ENCODE results near the gene RARRES1. TPM values are rescaled to one million over a fixed set of nuclear protein-coding genes. Genes with fewer than 3 reads are reported as not detected.

RARRES1 gene
- total RNA-seq, 1 experiment from 2014 or later = 0.35 TPM

- peaks cover 22% of the 10 kb centered on the region for H3K4me1 Mint-ChIP-seq
- TF ChIP-seq ZNF219 (CRISPR knock-in tag; IDR thresholded peaks at IDR 0.05; ENCODE audit: borderline replicate concordance) = no peak
- TF ChIP-seq, protein P1, sequence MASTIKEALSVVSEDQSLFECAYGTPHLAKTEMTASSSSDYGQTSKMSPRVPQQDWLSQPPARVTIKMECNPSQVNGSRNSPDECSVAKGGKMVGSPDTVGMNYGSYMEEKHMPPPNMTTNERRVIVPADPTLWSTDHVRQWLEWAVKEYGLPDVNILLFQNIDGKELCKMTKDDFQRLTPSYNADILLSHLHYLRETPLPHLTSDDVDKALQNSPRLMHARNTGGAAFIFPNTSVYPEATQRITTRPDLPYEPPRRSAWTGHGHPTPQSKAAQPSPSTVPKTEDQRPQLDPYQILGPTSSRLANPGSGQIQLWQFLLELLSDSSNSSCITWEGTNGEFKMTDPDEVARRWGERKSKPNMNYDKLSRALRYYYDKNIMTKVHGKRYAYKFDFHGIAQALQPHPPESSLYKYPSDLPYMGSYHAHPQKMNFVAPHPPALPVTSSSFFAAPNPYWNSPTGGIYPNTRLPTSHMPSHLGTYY (CRISPR knock-in tag; IDR thresholded peaks at IDR 0.05) = no peak
- TF ChIP-seq, protein P2, sequence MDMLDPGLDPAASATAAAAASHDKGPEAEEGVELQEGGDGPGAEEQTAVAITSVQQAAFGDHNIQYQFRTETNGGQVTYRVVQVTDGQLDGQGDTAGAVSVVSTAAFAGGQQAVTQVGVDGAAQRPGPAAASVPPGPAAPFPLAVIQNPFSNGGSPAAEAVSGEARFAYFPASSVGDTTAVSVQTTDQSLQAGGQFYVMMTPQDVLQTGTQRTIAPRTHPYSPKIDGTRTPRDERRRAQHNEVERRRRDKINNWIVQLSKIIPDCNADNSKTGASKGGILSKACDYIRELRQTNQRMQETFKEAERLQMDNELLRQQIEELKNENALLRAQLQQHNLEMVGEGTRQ (CRISPR knock-in tag; IDR thresholded peaks at IDR 0.05) = no peak
- TF ChIP-seq ZNF317 (CRISPR knock-in tag; IDR thresholded peaks at IDR 0.05; ENCODE audit: borderline replicate concordance, low read depth) = no peak
- no peak for TF ChIP-seq ZNF416 (CRISPR knock-in tag; IDR thresholded peaks at IDR 0.05)
- no peak for TF ChIP-seq NFATC4 (CRISPR knock-in tag; IDR thresholded peaks at IDR 0.05)
- no peak for TF ChIP-seq ATF2 (CRISPR knock-in tag; IDR thresholded peaks at IDR 0.05; ENCODE audit: borderline replicate concordance, low read depth)
- TF ChIP-seq ZNF532 (CRISPR knock-in tag; IDR thresholded peaks at IDR 0.05; ENCODE audit: borderline replicate concordance) = no peak
- TF ChIP-seq KAT7 (CRISPR knock-in tag; IDR thresholded peaks at IDR 0.05; ENCODE audit: borderline replicate concordance) = no peak
- TF ChIP-seq ZNF396 (CRISPR knock-in tag; IDR thresholded peaks at IDR 0.05; ENCODE audit: borderline replicate concordance) = no peak
- TF ChIP-seq GRHL2 (CRISPR knock-in tag; IDR thresholded peaks at IDR 0.05; ENCODE audit: insufficient replicate concordance, severe bottlenecking) = no peak
- no peak for TF ChIP-seq ZNF138 (CRISPR knock-in tag; conservative IDR thresholded peaks at IDR 0.05)
- TF ChIP-seq, protein P3, sequence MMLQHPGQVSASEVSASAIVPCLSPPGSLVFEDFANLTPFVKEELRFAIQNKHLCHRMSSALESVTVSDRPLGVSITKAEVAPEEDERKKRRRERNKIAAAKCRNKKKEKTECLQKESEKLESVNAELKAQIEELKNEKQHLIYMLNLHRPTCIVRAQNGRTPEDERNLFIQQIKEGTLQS (CRISPR knock-in tag; conservative IDR thresholded peaks at IDR 0.05) = no peak
- no peak for TF ChIP-seq ZNF423 (CRISPR knock-in tag; IDR thresholded peaks at IDR 0.05)
- no peak for TF ChIP-seq ZNF232 (CRISPR knock-in tag; IDR thresholded peaks at IDR 0.05)
- no peak for TF ChIP-seq FOXP1 (CRISPR knock-in tag; IDR thresholded peaks at IDR 0.05; ENCODE audit: borderline replicate concordance)
- TF ChIP-seq, protein P4, sequence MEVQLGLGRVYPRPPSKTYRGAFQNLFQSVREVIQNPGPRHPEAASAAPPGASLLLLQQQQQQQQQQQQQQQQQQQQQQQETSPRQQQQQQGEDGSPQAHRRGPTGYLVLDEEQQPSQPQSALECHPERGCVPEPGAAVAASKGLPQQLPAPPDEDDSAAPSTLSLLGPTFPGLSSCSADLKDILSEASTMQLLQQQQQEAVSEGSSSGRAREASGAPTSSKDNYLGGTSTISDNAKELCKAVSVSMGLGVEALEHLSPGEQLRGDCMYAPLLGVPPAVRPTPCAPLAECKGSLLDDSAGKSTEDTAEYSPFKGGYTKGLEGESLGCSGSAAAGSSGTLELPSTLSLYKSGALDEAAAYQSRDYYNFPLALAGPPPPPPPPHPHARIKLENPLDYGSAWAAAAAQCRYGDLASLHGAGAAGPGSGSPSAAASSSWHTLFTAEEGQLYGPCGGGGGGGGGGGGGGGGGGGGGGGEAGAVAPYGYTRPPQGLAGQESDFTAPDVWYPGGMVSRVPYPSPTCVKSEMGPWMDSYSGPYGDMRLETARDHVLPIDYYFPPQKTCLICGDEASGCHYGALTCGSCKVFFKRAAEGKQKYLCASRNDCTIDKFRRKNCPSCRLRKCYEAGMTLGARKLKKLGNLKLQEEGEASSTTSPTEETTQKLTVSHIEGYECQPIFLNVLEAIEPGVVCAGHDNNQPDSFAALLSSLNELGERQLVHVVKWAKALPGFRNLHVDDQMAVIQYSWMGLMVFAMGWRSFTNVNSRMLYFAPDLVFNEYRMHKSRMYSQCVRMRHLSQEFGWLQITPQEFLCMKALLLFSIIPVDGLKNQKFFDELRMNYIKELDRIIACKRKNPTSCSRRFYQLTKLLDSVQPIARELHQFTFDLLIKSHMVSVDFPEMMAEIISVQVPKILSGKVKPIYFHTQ (CRISPR knock-in tag; IDR thresholded peaks at IDR 0.05) = no peak
- H3K27ac Mint-ChIP-seq = no peak overlapping the region
- H3K9me3 Mint-ChIP-seq = no peaks in the 10 kb centered on the region
- no peak for ATAC-seq
- no peak for DNase-seq (ENCODE audit: low spot score)
- peaks cover 11% of the 10 kb centered on the region; the same call in 1 of the 2 replicates for H3K36me3 Mint-ChIP-seq
- ChIA-PET POLR2A (no interaction called here), CTCF (no interaction called here)
- H3K4me3 Mint-ChIP-seq = no peak overlapping the region
- H3K27me3 Mint-ChIP-seq (ENCODE audit: low read depth) = no peaks in the 10 kb centered on the region
Measured at GRCh38 chr3:158710601-158711000, 21.7 kb downstream of the RARRES1 start.
